ENCODE results near the gene MIGA2. TPM values are rescaled to one million over a fixed set of nuclear protein-coding genes. Genes with fewer than 3 reads are reported as not detected.

MIGA2 gene
- total RNA-seq, 2 experiments from 2014 or later: 34.6 to 35.8 TPM

DNA sequence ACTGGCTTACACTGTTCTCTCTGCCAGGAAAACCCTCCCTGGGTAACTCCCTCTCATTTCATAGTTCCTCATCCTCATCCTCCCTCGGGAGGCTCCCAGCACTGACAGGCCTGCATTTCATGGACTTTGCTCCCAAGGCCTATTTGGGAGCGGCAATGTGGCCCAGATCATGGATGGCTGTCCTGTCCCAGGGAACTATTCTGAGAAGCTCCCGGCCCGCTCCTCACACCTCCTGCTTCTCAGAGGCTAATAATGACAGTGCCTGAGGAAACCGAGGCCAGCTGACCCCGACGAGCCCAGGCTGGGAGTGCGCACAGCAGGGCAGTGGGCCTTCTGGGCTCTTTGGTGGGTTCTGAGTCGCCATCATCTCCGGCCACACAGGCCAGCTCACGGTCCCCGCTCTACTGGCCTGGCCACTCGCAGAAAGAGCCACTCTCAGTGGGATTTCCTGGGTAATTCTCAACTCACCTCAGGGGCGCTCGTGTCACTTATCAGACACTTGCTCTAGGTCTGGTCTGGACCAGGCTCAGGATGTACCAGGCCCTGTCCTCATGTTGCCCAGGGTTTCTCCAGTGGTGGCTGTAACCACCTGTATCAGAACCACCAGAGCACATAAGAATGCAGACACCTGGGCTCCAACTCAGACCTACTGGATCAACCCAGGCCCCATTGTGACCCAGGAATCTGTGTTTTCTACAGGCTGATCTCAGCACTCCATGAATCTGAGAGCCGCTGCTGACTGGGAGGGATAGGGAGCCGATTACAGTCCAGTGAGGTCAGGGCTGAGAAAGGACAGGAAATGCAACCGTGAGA, 42.5 kb downstream of the MIGA2 start:
- intact Hi-C loops (cut with micrococcal nuclease): no loop called here
- H3K9me3 Mint-ChIP-seq: no peaks in the 10 kb centered on the region
- H3K27me3 Mint-ChIP-seq: no peaks in the 10 kb centered on the region
- ChIA-PET POLR2A (interaction anchor here (1.2 kb wide), 1 partner anchor 10 kb away, joined by 3 read pairs; no protein-coding TSS in a partner anchor), CTCF (interaction anchor here (2.3 kb wide), 1 partner anchor 11 kb away, joined by 6 read pairs; no protein-coding TSS in a partner anchor)
- H3K4me3 Mint-ChIP-seq: peak overlapping the region; percentile 88
- H3K27ac Mint-ChIP-seq: no peak overlapping the region
- DNase-seq (no peak), ATAC-seq (no peak)
- H3K36me3 Mint-ChIP-seq (ENCODE audit: low read depth): no peaks in the 10 kb centered on the region
- peaks cover 25% of the 10 kb centered on the region for H3K4me1 Mint-ChIP-seq (ENCODE audit: low read depth)
- no peak for TF ChIP-seq CTCF (IDR thresholded peaks at IDR 0.05)

- no peaks in the 10 kb centered on the region for H3K27me3 Mint-ChIP-seq
Observed at GRCh38 chr9:129079829-129080228, 43.4 kb downstream of the MIGA2 start.

DNA sequence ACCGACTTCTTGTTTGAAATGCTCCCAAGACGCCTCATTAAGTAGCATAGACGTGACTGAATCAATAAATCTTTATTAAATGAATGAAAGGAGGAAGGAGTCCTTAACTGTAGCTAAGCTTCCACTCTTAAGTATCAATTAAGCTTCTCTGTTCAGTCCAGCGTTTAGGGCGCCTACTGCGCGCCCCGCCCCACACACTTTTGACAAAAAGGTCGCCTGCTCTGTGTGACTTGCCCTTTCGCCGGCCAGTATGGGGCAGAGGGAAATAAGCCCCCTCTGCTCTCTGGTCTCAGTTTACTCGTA, 43.8 kb downstream of the MIGA2 start:
- Mint-ChIP-seq H3K27ac (peak overlapping the region; percentile 78), H3K36me3 (ENCODE audit: low read depth) (no peaks in the 10 kb centered on the region), H3K4me3 (peak overlapping the region; percentile 88), H3K27me3 (no peaks in the 10 kb centered on the region), H3K9me3 (no peaks in the 10 kb centered on the region), H3K4me1 (ENCODE audit: low read depth) (peaks cover 21% of the 10 kb centered on the region)
- no peak for TF ChIP-seq CTCF (IDR thresholded peaks at IDR 0.05)
- ATAC-seq (no peak), DNase-seq (no peak)
- CTCF ChIA-PET: interaction anchor here (1.0 to 2.3 kb wide), 3 partner anchors 13 to 544 kb away, joined by 3 to 10 read pairs (median 6); no protein-coding TSS in a partner anchor
- POLR2A ChIA-PET: interaction anchor here (0.7 to 1.3 kb wide), 4 partner anchors 10 to 370 kb away, joined by 3 to 5 read pairs (median 4); no protein-coding TSS in a partner anchor
- intact Hi-C loops (cut with micrococcal nuclease): no loop called here

More at GRCh38 chr9:129079829-129080228, 43.4 kb downstream of the MIGA2 start:
- Mint-ChIP-seq H3K27ac (no peak overlapping the region), H3K36me3 (ENCODE audit: low read depth) (no peaks in the 10 kb centered on the region), H3K4me1 (ENCODE audit: low read depth) (peaks cover 21% of the 10 kb centered on the region), H3K4me3 (peak overlapping the region; percentile 88), H3K9me3 (no peaks in the 10 kb centered on the region)
- POLR2A ChIA-PET: interaction anchor here (1.2 to 1.3 kb wide), 2 partner anchors 10 to 11 kb away, joined by 3 to 5 read pairs; no protein-coding TSS in a partner anchor
- TF ChIP-seq CTCF (IDR thresholded peaks at IDR 0.05): no peak
- intact Hi-C loops (cut with micrococcal nuclease): no loop called here
- CTCF ChIA-PET: interaction anchor here (1.6 to 2.3 kb wide), 2 partner anchors 12 to 52 kb away, joined by 6 to 10 read pairs; no protein-coding TSS in a partner anchor
- no peak for ATAC-seq
- no peak for DNase-seq

- POLR2A ChIA-PET: interaction anchor here (0.7 to 1.3 kb wide), 4 partner anchors 11 to 371 kb away, joined by 3 to 6 read pairs (median 4); no protein-coding TSS in a partner anchor
- no peaks in the 10 kb centered on the region for H3K27me3 Mint-ChIP-seq
- intact Hi-C loops (cut with micrococcal nuclease): no loop called here
- no peaks in the 10 kb centered on the region for H3K9me3 Mint-ChIP-seq
- peak within 1 kb of the TSS; percentile 88 for H3K4me3 Mint-ChIP-seq
- H3K4me1 Mint-ChIP-seq (ENCODE audit: low read depth): peaks cover 21% of the 10 kb centered on the region
- peak; percentile 96 for ATAC-seq
- DNase-seq: peak; percentile 99
- H3K27ac Mint-ChIP-seq: peak within 1 kb of the TSS; percentile 78
- TF ChIP-seq CTCF (IDR thresholded peaks at IDR 0.05): no peak
- no peaks in the 10 kb centered on the region for H3K36me3 Mint-ChIP-seq (ENCODE audit: low read depth)
- CTCF ChIA-PET: interaction anchor here (0.8 to 2.3 kb wide), 5 partner anchors 12 to 544 kb away, joined by 3 to 10 read pairs (median 5); no protein-coding TSS in a partner anchor
Observed at GRCh38 chr9:129080601-129081387, 44.4 kb downstream of the MIGA2 start, which contains the start of gene DOLPP1. DOLPP1 (plus strand) TSS chr9:129081111; CDS start chr9:129081132, 21 bp downstream.
